Measurements from ENCODE around the gene FOXE3.

DNA sequence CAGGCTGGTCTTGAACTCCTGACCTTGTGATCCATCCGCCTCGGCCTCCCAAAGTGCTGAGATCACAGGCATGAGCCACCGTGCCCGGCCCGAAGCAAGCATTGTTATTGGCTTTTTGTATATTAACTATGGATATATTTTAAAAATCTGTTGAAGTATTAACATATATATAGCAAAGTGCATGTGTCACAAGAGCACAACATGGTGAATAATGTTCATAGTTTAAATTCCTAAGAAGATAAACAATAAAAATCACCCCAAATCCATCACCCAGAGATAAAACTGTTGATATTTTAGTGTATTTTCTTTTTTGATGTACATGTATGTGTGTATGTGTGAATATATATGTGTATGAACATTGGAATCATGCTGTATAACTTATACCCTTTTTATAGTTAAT, 9.1 kb upstream of the FOXE3 start:
- TF ChIP-seq POLR2A (IDR thresholded peaks at IDR 0.05; ENCODE audit: low read depth, low read length) = no peak
- TF ChIP-seq POLR2AphosphoS5 (IDR thresholded peaks at IDR 0.05; ENCODE audit: low read depth, low read length) = no peak
